ENCODE measurements around the gene RALGAPA2.
"Not testable (repeated sequence)": the region's sequence is repeated elsewhere in the genome, so short reads cannot be mapped to it uniquely, and the experiment has no call there.

Gene RALGAPA2

GRCh38 chr20:20367575-20368417 is 344.6 kb downstream of the RALGAPA2 start, which contains the start of gene INSM1:
TSS of gene INSM1 (plus strand) at chr20:20368104. CDS start at chr20:20368268, 164 bp downstream.
- DNase-seq (ENCODE audit: low read depth in 2 of 2), result no peak

DNA sequence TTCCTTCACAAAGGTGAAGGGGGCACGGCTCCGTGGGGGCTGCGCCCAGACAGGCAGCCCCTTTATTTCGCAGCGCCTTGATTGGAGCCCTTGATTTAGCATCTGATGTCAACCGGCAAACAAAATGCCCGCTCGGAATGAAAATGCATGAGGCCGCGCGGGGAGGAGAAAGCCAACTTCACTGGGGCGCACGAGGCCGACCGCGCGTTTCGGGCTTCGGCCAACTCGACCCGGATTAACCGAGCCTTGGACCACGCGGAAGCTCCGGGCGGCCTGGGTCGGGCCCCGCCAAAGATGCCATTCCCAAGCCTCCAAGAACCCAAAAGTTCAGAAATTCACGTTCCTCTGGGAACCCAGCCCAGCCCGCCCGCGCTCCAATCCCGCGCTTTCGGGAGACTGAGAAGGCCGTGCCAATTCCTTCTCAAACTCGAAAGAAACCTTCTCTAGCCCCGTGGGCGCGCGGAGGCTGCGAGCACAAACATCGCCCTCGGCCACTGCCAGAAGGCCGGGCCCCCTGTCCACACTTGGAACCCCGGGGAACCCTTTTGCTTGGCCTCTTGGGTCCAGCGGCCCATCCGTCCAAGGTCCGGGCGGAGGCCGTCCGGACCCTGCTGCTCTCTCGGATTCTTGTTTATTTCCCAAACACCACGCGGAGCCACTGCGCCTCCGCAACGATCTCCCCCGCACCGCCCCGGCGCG is 345.4 kb downstream of the RALGAPA2 start:
- DNase-seq (ENCODE audit: low read depth in 2 of 2), result no peak

DNA sequence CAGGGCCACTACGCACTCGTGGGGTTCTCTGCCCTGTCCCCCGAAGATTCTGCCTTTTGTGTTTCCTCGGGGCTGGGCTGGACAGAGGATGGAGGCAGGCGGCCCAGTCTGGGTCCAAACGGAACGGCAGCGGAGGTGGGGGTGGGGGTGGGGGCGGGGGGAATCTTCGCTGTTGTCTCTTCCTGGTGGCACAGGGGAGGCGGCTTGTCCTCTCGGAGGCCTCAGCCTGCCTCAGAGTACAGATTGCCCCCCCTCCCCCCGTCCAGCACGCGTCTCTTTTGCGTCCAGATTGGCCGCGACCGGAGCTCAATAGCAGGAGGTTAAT is 345.9 kb downstream of the RALGAPA2 start:
- DNase-seq (ENCODE audit: low read depth in 2 of 2), result no peak

DNA sequence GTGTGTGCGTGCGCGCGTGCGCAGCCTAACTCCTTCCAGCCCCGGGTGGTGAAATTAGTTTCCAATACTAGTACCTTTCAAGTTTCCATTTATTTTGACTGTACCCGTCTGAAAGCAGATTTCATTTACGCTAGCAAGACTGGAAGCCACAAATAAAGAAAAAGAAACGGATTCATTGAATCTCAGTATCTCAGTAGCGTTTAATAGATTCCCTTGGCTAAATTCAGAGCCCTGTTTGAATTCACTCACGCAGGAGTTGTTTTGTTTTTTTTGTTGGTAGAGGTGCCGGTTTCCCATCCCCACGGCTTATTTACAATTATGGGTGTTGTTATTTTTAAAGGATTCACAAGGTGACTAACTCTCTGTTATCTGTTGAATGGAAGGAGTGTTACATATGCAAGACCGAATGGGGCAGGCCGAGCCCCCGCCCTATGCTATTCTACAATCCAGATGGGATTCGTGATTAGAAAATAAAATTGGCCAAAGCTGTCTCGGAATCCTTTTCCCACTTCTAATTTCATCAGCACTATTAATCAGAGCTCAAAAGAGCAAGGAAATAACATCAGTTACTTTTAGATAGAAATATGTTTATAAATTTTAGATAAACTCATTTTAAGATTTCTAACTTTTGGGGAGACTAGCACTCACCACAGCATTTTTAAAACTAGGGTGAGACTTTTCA is 346.8 kb downstream of the RALGAPA2 start:
- no peak for DNase-seq (ENCODE audit: low read depth in 2 of 2)

DNA sequence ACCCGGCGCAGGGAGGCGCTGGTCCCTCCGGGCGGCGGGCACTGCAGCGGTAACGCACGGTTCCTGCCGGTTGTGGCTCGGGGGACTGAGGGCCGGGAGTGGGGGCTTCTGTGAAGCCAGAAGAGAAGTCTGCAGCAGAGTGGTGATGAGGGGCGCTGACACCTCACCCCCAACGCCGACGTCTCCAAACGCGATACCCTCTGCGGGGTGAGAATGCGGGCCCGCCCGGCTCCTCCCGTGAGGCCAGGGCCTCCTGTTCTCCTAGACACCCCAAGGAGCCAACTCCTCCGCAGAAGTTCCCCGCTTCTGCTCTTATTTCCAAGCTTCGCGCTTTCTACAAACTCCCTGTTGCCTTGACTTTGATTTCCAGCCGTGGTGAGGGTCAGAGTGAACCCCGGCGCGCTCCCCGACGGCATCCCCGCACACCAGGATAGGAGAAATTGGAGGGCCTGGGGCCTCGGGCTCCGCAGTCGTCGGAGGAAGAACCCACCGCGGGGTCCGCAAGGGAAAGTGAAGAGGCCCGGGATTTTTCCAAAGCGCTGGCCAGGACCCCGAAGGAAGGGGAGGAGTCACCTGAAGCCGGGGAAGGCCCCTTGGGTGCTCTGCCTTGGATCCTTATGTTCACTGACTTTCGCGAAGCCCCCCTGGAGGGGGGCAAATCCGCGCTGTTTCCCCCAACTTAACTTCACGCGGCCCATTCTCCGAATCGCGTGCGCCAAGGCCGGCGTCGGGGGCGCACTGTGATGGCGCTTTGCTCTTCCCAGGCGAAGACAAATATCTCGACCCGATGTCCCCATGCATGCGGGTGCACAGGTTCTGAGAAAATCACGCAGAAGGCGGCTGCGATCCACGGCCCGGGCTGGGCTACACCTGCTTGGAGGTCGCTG is 347.6 kb downstream of the RALGAPA2 start:
- DNase-seq (ENCODE audit: low read depth in 2 of 2), result no peak

- no peak for DNase-seq (ENCODE audit: low read depth in 2 of 2)
These were observed 348.4 kb downstream of the RALGAPA2 start for GRCh38 chr20:20363799-20364592.

GRCh38 chr20:20363434-20363798 is 349.0 kb downstream of the RALGAPA2 start:
- DNase-seq (ENCODE audit: low read depth in 2 of 2), result no peak

DNA sequence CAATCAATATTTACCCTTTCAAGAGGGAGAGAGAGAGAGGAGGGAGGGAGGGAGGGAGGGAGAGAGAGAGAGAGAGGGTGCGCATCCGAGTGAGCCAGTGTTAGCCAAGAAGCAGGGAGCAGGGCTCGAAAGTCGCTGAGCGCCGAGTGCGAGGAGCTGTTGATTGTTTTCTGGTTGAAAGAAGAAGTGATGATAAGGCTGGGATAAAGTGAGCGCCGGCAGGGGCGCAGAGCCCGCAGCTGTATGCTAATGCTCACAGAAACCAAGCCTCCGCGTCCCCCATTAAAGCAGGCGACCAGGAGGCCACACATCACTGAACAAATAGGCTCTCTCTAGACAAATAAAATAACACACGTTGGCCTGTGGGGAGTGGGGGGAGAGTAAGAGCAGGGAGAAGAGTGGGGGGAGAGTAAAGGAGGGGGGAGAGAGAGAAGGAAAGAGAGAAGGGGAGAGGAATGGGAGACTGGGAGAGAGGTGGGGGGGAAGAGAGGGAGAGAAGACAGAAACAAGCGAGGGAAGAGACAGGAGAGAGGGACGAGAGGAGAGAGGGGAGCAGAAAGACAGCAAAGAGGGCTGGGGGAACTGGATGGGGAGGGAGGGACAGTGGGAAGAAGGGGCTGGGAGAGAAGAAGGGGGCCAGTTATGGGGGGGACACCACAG is 349.5 kb downstream of the RALGAPA2 start:
- DNase-seq (ENCODE audit: low read depth in 2 of 2), result no peak

DNA sequence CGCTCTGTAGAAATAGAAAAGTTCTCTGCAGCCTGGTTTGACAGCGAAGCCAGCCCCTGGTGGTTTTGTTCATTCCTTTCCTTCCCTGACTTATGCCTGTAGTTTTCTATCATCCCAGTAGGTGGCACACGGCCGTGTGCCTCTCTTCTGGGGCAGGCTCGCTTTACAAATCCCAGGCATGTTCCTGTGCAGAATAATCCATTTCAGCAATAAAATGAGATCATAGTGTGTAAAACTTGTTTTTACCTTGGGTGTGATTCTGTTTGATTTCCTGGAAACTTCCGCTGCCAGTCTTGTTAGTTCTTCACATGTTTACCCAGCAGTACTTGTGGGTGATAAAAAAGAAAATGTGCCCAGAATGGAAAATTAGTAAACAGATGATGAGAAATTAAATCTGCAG is 352.0 kb downstream of the RALGAPA2 start:
- DNase-seq (ENCODE audit: low read depth in 2 of 2), result no peak

DNA sequence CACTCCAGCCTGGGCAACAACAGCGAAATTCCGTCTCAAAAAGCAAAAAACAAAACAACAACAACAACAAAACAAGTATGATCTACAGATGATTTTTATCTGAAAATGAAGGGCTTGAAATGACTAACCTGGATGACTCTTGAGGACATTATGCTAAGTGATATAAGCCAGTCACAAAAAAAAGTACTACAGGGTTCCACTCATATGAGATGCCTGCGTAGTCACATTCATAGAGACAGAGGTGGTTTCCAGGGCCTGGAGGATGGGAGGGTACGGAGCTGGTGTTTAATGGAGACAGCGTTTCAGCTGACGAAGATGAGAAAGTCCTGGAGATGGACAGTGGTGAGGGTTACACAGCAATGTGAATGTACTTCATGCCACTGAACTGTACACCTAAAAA is 352.8 kb downstream of the RALGAPA2 start:
- DNase-seq (ENCODE audit: low read depth in 2 of 2), result no peak

DNA sequence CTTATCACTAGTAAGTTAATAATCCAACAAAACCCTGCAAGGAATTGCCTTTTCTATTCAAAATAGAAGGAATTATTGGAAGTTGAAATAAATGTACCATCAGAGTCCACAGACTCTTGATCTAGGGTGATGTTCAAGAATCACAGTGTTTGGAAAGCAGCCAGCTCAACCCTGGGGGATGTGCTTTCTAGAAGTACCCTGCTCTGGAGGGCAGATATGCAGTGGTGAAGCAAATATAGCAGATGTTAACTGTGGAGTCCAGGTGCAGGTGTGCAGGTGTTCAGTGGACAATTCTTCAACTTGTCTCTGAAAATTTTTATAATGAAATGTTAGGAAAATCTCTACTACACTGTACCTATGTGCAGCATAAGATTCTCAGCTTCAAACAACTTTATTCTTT is 353.6 kb downstream of the RALGAPA2 start:
- no peak for DNase-seq (ENCODE audit: low read depth in 2 of 2)

DNA sequence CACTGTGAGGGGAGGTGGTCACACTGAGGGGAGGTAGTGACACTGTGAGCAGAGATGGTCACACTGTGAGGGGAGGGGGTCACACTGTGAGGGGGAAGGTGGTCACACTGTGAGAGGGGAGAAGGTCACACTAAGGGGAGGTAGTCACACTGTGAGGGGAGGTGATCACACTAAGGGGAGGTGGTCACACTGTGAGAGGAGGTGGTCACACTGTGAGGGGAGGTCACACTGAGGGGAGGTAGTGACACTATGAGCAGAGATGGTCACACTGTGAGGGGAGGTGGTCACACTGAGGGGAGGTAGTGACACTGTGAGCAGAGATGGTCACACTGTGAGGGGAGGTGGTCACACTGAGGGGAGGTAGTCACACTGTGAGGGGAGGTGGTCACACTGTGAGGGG is 356.9 kb downstream of the RALGAPA2 start:
- not testable (repeated sequence) for DNase-seq (ENCODE audit: low read depth in 2 of 2)

DNA sequence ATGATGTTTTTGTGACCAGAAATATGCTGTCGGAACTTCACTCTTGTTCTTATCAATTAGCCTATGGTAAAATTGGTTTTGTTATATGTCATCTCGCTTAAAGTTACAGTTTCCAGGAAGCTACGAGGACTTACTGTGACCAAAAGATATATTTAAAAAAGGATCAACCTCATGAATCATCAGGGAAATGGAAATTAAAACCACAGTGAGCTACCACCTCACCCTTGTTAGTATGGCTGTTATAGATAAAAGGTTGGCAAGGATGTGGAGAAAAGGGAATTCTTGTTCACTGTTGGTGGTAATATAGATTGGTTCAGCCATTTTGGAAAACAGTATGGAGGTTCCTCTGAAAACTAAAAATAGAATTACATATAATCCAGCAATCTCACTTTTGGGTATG is 358.9 kb downstream of the RALGAPA2 start:
- DNase-seq (ENCODE audit: low read depth in 2 of 2), result no peak

- DNase-seq (ENCODE audit: low read depth in 2 of 2), result no peak
These were observed 368.0 kb downstream of the RALGAPA2 start for GRCh38 chr20:20344476-20344875.

DNA sequence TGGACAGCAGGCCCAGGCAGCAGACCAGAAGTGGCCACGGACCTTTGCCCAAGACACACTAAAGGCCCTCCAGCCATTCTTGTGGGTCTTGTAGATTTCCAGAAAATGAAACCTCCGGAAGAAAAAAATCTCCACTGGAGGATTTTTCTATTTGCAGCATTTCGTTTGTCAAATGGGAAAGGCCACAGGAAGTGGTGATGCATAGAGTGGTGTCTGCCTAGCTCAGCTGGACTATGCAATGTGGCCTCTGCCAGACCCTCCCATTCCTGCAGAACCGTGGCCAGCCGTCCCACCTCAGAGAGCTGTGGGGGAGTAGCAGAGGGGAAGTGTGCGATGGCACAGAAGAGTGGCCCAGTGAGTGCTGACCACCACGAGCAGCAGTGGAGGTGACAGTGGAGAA is 368.5 kb downstream of the RALGAPA2 start:
- no peak for DNase-seq (ENCODE audit: low read depth in 2 of 2)
